B cell (primary cell): Measurements from ENCODE around the gene RFPL1. TPM values are rescaled to one million over a fixed set of nuclear protein-coding genes. Genes with fewer than 3 reads are reported as not detected.
A peak's percentile ranks its signal among the peaks of the same experiment; 100 is the strongest.

Experiments
- ATAC-seq: fragments of 200-7000 bp; cut with Tn5 transposase; one replicate; pipeline ENCODE4 v1.10.0; 2021; ENCODE audit warnings: low read depth, mild to moderate bottlenecking, moderate number of reproducible peaks, moderate library complexity
- CTCF ChIA-PET: fragments of 350-600 bp; sonication (Branson Sonifier 250); formaldehyde crosslinking; loops from one replicate; lab custom pipeline; 2021; ENCODE audit warnings: antibody characterized with exemption, inconsistent platforms; lab: Charles Lee
- POLR2A ChIA-PET: fragments of 350-600 bp; sonication (Branson Sonifier 250); formaldehyde crosslinking; loops from one replicate; lab custom pipeline; 2021; ENCODE audit warnings: antibody characterized with exemption; lab: Charles Lee
- DNase-seq: peaks from one replicate; pipeline ENCODE4 v3.0.0; 2013
- H2AFZ ChIP-seq: 2 replicates; pipeline ENCODE4 v1.6.1; 2012; ENCODE audit warnings: mild to moderate bottlenecking, low read depth, low read length; ENCODE audit not compliant: insufficient read depth, poor library complexity, severe bottlenecking
- H3K27ac ChIP-seq, 2 donors: 1 replicate in 1 of 2; 2 replicates in 1 of 2; pipeline ENCODE4 v1.5.1; 2012 to 2013; ENCODE audit warnings: low read length in 2 of 2, mild to moderate bottlenecking in 2 of 2, moderate library complexity in 1 of 2
- H3K27me3 ChIP-seq, 4 experiments: fragments of 200-600 bp in 1 of 4; sonication (generic) in 1 of 4; replicated peaks in 1 of 4; 1 replicate in 2 of 4; 2 replicates in 2 of 4; pipeline versions ENCODE4 v1.6.1 to v1.7.0; 2013 to 2016; ENCODE audit warnings: low read length in 3 of 4, mild to moderate bottlenecking in 2 of 4, mixed read lengths in 1 of 4, moderate library complexity in 1 of 4; ENCODE audit not compliant: insufficient read depth in 4 of 4, control insufficient read depth in 3 of 4; ENCODE audit errors: control extremely low read depth in 1 of 4
- H3K36me3 ChIP-seq, 2 experiments: replicated peaks in 1 of 2; 1 replicate in 1 of 2; 2 replicates in 1 of 2; pipeline versions ENCODE4 v1.6.1 to v1.7.1; 2013; ENCODE audit warnings: low read length in 1 of 2; ENCODE audit not compliant: insufficient read depth in 2 of 2, control insufficient read depth in 1 of 2; ENCODE audit errors: control extremely low read depth in 1 of 2, extremely low read depth in 1 of 2
- H3K4me1 ChIP-seq, 2 donors: fragments of 200-600 bp in 1 of 2; sonication (generic) in 1 of 2; 1 replicate in 1 of 2; 2 replicates in 1 of 2; pipeline versions ENCODE4 v1.5.1 to v1.6.1; 2013 to 2017; ENCODE audit warnings: low read length in 2 of 2; ENCODE audit not compliant: control insufficient read depth in 2 of 2, insufficient read depth in 2 of 2
- H3K4me2 ChIP-seq: replicated peaks from 2 replicates; pipeline ENCODE3; 2012; ENCODE audit warnings: mild to moderate bottlenecking, low read depth, low read length; ENCODE audit not compliant: poor library complexity, severe bottlenecking
- H3K4me3 ChIP-seq, 5 experiments: fragments of 200-600 bp in 1 of 5; sonication (generic) in 1 of 5; 1 replicate in 3 of 5; 2 replicates in 2 of 5; pipeline versions ENCODE4 v1.5.1 to v1.7.0; 2011 to 2016; ENCODE audit warnings: low read length in 4 of 5, mild to moderate bottlenecking in 4 of 5, low read depth in 2 of 5, control low read depth in 1 of 5, moderate library complexity in 1 of 5; ENCODE audit not compliant: insufficient read depth in 1 of 5; ENCODE audit errors: control extremely low read depth in 1 of 5, extremely low read depth in 1 of 5
- H3K79me2 ChIP-seq: fragments of 200-600 bp; sonication (generic); one replicate; pipeline ENCODE4 v1.6.0; 2016; ENCODE audit warnings: low read length; ENCODE audit not compliant: control insufficient read depth, insufficient read depth
- H3K9ac ChIP-seq: fragments of 200-600 bp; sonication (generic); 2 replicates; pipeline ENCODE4 v1.6.1; 2017; ENCODE audit warnings: mild to moderate bottlenecking, low read length, moderate library complexity
- H3K9me3 ChIP-seq, 3 donors: one replicate each; pipeline versions ENCODE4 v1.6.1 to v1.7.1; 2013; ENCODE audit warnings: low read length in 2 of 3; ENCODE audit not compliant: control insufficient read depth in 2 of 3, insufficient read depth in 1 of 3; ENCODE audit errors: control extremely low read depth in 1 of 3
- H4K20me1 ChIP-seq: 2 replicates; pipeline ENCODE4 v1.6.0; 2012; ENCODE audit warnings: mild to moderate bottlenecking, low read length; ENCODE audit not compliant: insufficient read depth, control insufficient read depth, poor library complexity, severe bottlenecking
- H3K27ac Mint-ChIP-seq: one replicate; pipeline ENCODE4 v1.8.0; 2021; ENCODE audit warnings: mixed read lengths
- H3K27me3 Mint-ChIP-seq: one replicate; pipeline ENCODE4 v1.8.0; 2021; ENCODE audit warnings: mixed read lengths
- H3K4me1 Mint-ChIP-seq: one replicate; pipeline ENCODE4 v1.8.0; 2021; ENCODE audit warnings: mixed read lengths
- H3K4me3 Mint-ChIP-seq: one replicate; pipeline ENCODE4 v1.8.0; 2021; ENCODE audit warnings: mixed read lengths
- H3K9me3 Mint-ChIP-seq: one replicate; pipeline ENCODE4 v1.8.0; 2022; ENCODE audit warnings: mixed read lengths; ENCODE audit not compliant: insufficient read depth
- CTCF ChIP-seq: fragments of 200-600 bp; IDR thresholded peaks from one replicate; pipeline ENCODE4 v1.8.0; 2022; ENCODE audit warnings: antibody characterized with exemption, mild to moderate bottlenecking
- EZH2 ChIP-seq: IDR thresholded peaks from 2 replicates; pipeline ENCODE4 v1.6.1; 2012; ENCODE audit warnings: borderline replicate concordance, low read depth, mild to moderate bottlenecking, moderate library complexity, low read length; ENCODE audit not compliant: insufficient read depth, poor library complexity, severe bottlenecking
- WGBS: methylation state at CpG from one replicate; pipeline ENCODE4 v1.1.5; 2013; ENCODE audit warnings: missing lambda C conversion rate; ENCODE audit not compliant: insufficient coverage; 5-methylcytosine and 5-hydroxymethylcytosine counted together
- intact Hi-C: fragments of 100-400 bp; cut with micrococcal nuclease; formaldehyde crosslinking; loops from one replicate; pipeline ENCODE4 v1.10.0; 2022
- polyA plus RNA-seq: library from polyadenylated mRNA; depleted of rRNA; stranded (reverse); fragments of >200 nt; gene quantifications from 2 replicates; pipeline ENCODE4 v1.2.3, GENCODE V29; 2012
- total RNA-seq, 2 donors: library from RNA; stranded (reverse); fragments of 120-200 nt in 1 of 2; gene quantifications; 1 replicate in 1 of 2; 2 replicates in 1 of 2; pipeline versions ENCODE4 v1.2.3 to v1.2.4, GENCODE V29; 2013 to 2022

Gene RFPL1
- total and polyA plus RNA-seq, 2 donors (not counting 1 experiment from before 2014, with no cell fraction given), result not detected

- Histone ChIP-seq H3K36me3 (no peaks in the 10 kb centered on the region), H3K9me3 (no peaks in the 10 kb centered on the region), H3K27me3 (no peaks in the 10 kb centered on the region), H3K27ac (no peak overlapping the region), H2AFZ (no peak overlapping the region), H3K4me3 (no peak overlapping the region), H3K4me2 (no peak overlapping the region), H4K20me1 (no peaks in the 10 kb centered on the region), H3K4me1 (peaks cover 13 to 21% of the 10 kb centered on the region in 2 donors), H3K79me2 (peaks cover 33% of the 10 kb centered on the region), H3K9ac (no peak overlapping the region)
- ChIA-PET CTCF (interaction anchor here (1.2 to 8.7 kb wide), 3 partner anchors 18 to 233 kb away, joined by 3 to 106 read pairs (median 6); no protein-coding TSS in a partner anchor), POLR2A (no interaction called here)
- no peaks in the 10 kb centered on the region for H3K27me3 Mint-ChIP-seq
- WGBS, result no CpG with 5 or more reads among the region's 2 CpGs
- TF ChIP-seq CTCF (no peak), EZH2 (no peak)
- intact Hi-C loops, result no loop called here
- ATAC-seq (no peak), DNase-seq (no peak)
- H3K9me3 Mint-ChIP-seq, result no peaks in the 10 kb centered on the region
- H3K4me3 Mint-ChIP-seq, result no peak overlapping the region
- H3K4me1 Mint-ChIP-seq, result peaks cover 18% of the 10 kb centered on the region
- H3K27ac Mint-ChIP-seq, result peak overlapping the region; percentile 46
These were observed 45.3 kb upstream of the RFPL1 start for GRCh38 chr22:29393019-29393608.

GRCh38 chr22:29394931-29395581 is 43.3 kb upstream of the RFPL1 start:
- H3K9ac ChIP-seq, result no peak overlapping the region
- ChIA-PET CTCF (interaction anchor here (0.6 to 8.7 kb wide), 22 partner anchors 10 to 241 kb away, joined by 3 to 106 read pairs (median 4); partner anchors contain the start of gene THOC5), POLR2A (no interaction called here)
- peak; percentile 96 for ATAC-seq
- no peaks in the 10 kb centered on the region for H3K27me3 ChIP-seq
- Mint-ChIP-seq H3K27me3 (no peaks in the 10 kb centered on the region), H3K9me3 (no peaks in the 10 kb centered on the region), H3K4me3 (no peak overlapping the region), H3K27ac (no peak overlapping the region), H3K4me1 (peaks cover 10% of the 10 kb centered on the region)
- 13% methylated on average over 10 of the region's 10 CpGs for WGBS
- peaks cover 13% of the 10 kb centered on the region for H3K79me2 ChIP-seq
- H3K4me2 ChIP-seq, result peak overlapping the region; percentile 7
- no peaks in the 10 kb centered on the region for H3K36me3 ChIP-seq
- TF ChIP-seq EZH2, result no peak
- TF ChIP-seq CTCF, result peak; percentile 89
- H3K9me3 ChIP-seq, result no peaks in the 10 kb centered on the region
- no peak overlapping the region for H3K27ac ChIP-seq
- no peak overlapping the region for H3K4me3 ChIP-seq
- no peaks in the 10 kb centered on the region for H4K20me1 ChIP-seq
- peaks cover 6 to 13% of the 10 kb centered on the region in 2 donors for H3K4me1 ChIP-seq
- peak overlapping the region; percentile 16 for H2AFZ ChIP-seq
- intact Hi-C loops, result loop anchor here (1.0 to 5.0 kb wide), 4 partner anchors 16 to 230 kb away; no protein-coding TSS in a partner anchor
- DNase-seq, result peak; percentile 86
